T47D (cell line): ENCODE measurements around the gene GAPVD1.

ENCODE experiments used
- DNase-seq, 2 experiments: peaks; one replicate each; pipeline versions ENCODE4 v3.0.0 to v3.0.0-alpha.2; 2011 to 2012; ENCODE audit warnings: low read depth in 1 of 2, low spot score in 1 of 2
- JUND ChIP-seq: IDR thresholded peaks from 2 replicates; pipeline ENCODE4 v1.6.1; 2012; ENCODE audit warnings: low read depth
- in situ Hi-C: cut with HindIII; loops from 2 replicates; pipeline ENCODE4 v1.10.0; 2016; ENCODE audit warnings: low sequenced_read_pairs, low pct_unique_long_range_greater_than_20kb

The GAPVD1 gene

GRCh38 chr9:125374443-125375309 is 113.0 kb downstream of the GAPVD1 start:
- peak; percentile 80 to 86 for DNase-seq
- no peak for TF ChIP-seq JUND
- in situ Hi-C loops, result no loop called here

GRCh38 chr9:125375820-125376219 is 114.2 kb downstream of the GAPVD1 start:
- in situ Hi-C loops, result no loop called here
- no peak for DNase-seq
- no peak for TF ChIP-seq JUND

GRCh38 chr9:125376261-125377226 is 114.9 kb downstream of the GAPVD1 start:
- in situ Hi-C loops, result no loop called here
- peak in 1 of 2 experiments; percentile 55 for DNase-seq
- no peak for TF ChIP-seq JUND

- no peak for DNase-seq
- in situ Hi-C loops, result no loop called here
- no peak for TF ChIP-seq JUND
These were observed 116.1 kb downstream of the GAPVD1 start for GRCh38 chr9:125377584-125378250.

- no peak for DNase-seq
- no peak for TF ChIP-seq JUND
- in situ Hi-C loops, result no loop called here
These were observed 117.2 kb downstream of the GAPVD1 start for GRCh38 chr9:125378778-125379177.

GRCh38 chr9:125379208-125379607 is 117.6 kb downstream of the GAPVD1 start:
- TF ChIP-seq JUND, result no peak
- in situ Hi-C loops, result no loop called here
- no peak for DNase-seq

- TF ChIP-seq JUND, result no peak
- DNase-seq, result no peak
- in situ Hi-C loops, result no loop called here
These were observed 118.8 kb downstream of the GAPVD1 start for GRCh38 chr9:125380406-125380805.

- TF ChIP-seq JUND, result no peak
- no peak for DNase-seq
- in situ Hi-C loops, result no loop called here
These were observed 126.4 kb downstream of the GAPVD1 start for GRCh38 chr9:125387861-125388524.

GRCh38 chr9:125388978-125389377 is 127.4 kb downstream of the GAPVD1 start:
- no peak for TF ChIP-seq JUND
- no peak for DNase-seq
- in situ Hi-C loops, result no loop called here

- no peak for DNase-seq
- in situ Hi-C loops, result no loop called here
- TF ChIP-seq JUND, result no peak
These were observed 130.1 kb downstream of the GAPVD1 start for GRCh38 chr9:125391704-125392103.

- no peak for DNase-seq
- no peak for TF ChIP-seq JUND
- in situ Hi-C loops, result no loop called here
These were observed 131.8 kb downstream of the GAPVD1 start for GRCh38 chr9:125393426-125393825.

GRCh38 chr9:125396799-125397198 is 135.2 kb downstream of the GAPVD1 start:
- DNase-seq, result no peak
- in situ Hi-C loops, result no loop called here
- TF ChIP-seq JUND, result no peak
